ENCODE results near the gene P2RY2.

P2RY2 gene

GRCh38 chr11:73234471-73235181, 16.5 kb downstream of the P2RY2 start:
- H3K27ac ChIP-seq (replicated peaks): no peak overlapping the region
- no peak overlapping the region for H3K4me3 ChIP-seq (replicated peaks; ENCODE audit: insufficient read depth, low read length)
- TF ChIP-seq SPI1 (IDR thresholded peaks at IDR 0.05; ENCODE audit: borderline replicate concordance, low read depth): no peak
- no peak for TF ChIP-seq POLR2AphosphoS5 (IDR thresholded peaks at IDR 0.05; ENCODE audit: low read depth)
- no peak for TF ChIP-seq GABPA (IDR thresholded peaks at IDR 0.05; ENCODE audit: low read depth)
- TF ChIP-seq REST (IDR thresholded peaks at IDR 0.05; ENCODE audit: insufficient replicate concordance, low read depth): no peak
- DNase-seq (ENCODE audit: low read depth in 1 of 2, low spot score in 1 of 2): no peak
- H3K27me3 ChIP-seq (ENCODE audit: insufficient read depth, poor library complexity, severe bottlenecking): no peaks in the 10 kb centered on the region

GRCh38 chr11:73235236-73235786, 17.2 kb downstream of the P2RY2 start:
- 0 out of 2 replicates have a peak overlapping the region, but pooled peaks have one; percentile 14 for H3K27ac ChIP-seq (replicated peaks)
- no peaks in the 10 kb centered on the region for H3K27me3 ChIP-seq (ENCODE audit: insufficient read depth, poor library complexity, severe bottlenecking)
- no peak overlapping the region for H3K4me3 ChIP-seq (replicated peaks; ENCODE audit: insufficient read depth, low read length)
- DNase-seq (ENCODE audit: low read depth in 1 of 2, low spot score in 1 of 2): no peak
- TF ChIP-seq CTCF (IDR thresholded peaks at IDR 0.05; ENCODE audit: insufficient read depth, low read length) (no peak), REST (IDR thresholded peaks at IDR 0.05; ENCODE audit: insufficient replicate concordance, low read depth) (no peak), GABPA (IDR thresholded peaks at IDR 0.05; ENCODE audit: low read depth) (no peak), SPI1 (IDR thresholded peaks at IDR 0.05; ENCODE audit: borderline replicate concordance, low read depth) (no peak)

- no peak for TF ChIP-seq GABPA (IDR thresholded peaks at IDR 0.05; ENCODE audit: low read depth)
- no peak for TF ChIP-seq SPI1 (IDR thresholded peaks at IDR 0.05; ENCODE audit: borderline replicate concordance, low read depth)
- peak in 1 of 2 experiments; percentile 18 for DNase-seq (ENCODE audit: low read depth in 1 of 2, low spot score in 1 of 2)
- H3K27ac ChIP-seq (replicated peaks): peak overlapping the region; percentile 14; the same call in 1 of the 2 replicates
- H3K27me3 ChIP-seq (ENCODE audit: insufficient read depth, poor library complexity, severe bottlenecking): no peaks in the 10 kb centered on the region
- H3K4me3 ChIP-seq (replicated peaks; ENCODE audit: insufficient read depth, low read length): no peak overlapping the region
Observed at GRCh38 chr11:73236205-73236765, 18.2 kb downstream of the P2RY2 start.

- DNase-seq (ENCODE audit: low read depth in 1 of 2, low spot score in 1 of 2): peak; percentile 27 to 72
- Histone ChIP-seq H3K27ac (replicated peaks) (no peak overlapping the region), H3K4me3 (replicated peaks; ENCODE audit: insufficient read depth, low read length) (no peak overlapping the region), H3K27me3 (ENCODE audit: insufficient read depth, poor library complexity, severe bottlenecking) (no peaks in the 10 kb centered on the region)
- TF ChIP-seq REST (IDR thresholded peaks at IDR 0.05; ENCODE audit: insufficient replicate concordance, low read depth): no peak
- peak; percentile 83 for TF ChIP-seq CTCF (IDR thresholded peaks at IDR 0.05; ENCODE audit: insufficient read depth, low read length)
- no peak for TF ChIP-seq GABPA (IDR thresholded peaks at IDR 0.05; ENCODE audit: low read depth)
- peak; percentile 53 for TF ChIP-seq POLR2AphosphoS5 (IDR thresholded peaks at IDR 0.05; ENCODE audit: low read depth)
- TF ChIP-seq SPI1 (IDR thresholded peaks at IDR 0.05; ENCODE audit: borderline replicate concordance, low read depth): no peak
Observed at GRCh38 chr11:73236854-73237253, 18.8 kb downstream of the P2RY2 start.
